Measurements from ENCODE around the gene BTNL8. TPM values are rescaled to one million over a fixed set of nuclear protein-coding genes. Genes with fewer than 3 reads are reported as not detected.

Gene BTNL8
- total RNA-seq, 1 donor from 2014 or later, result 0.59 TPM

DNA sequence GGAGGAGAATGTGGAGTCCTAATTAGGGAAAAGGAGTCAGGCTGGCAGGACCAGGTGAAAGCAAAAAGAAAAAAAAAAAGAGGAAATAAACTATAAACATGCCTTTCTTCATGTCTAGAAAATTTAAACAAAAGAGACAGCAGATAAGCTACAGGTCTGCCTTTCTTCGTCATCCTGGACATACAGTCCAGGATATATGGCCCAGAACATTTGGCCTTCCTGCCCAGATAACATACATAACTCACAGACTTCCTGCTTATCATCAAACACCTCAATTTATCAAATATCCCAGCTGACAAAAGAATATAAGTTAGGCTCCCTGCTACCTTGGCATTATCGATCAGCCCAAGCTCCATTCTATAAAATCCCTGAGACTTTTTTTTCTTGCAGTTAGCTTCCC lies 11.2 kb downstream of the BTNL8 start:
- H3K36me3 Mint-ChIP-seq (ENCODE audit: low read depth, unreplicated experiment), result no peaks in the 10 kb centered on the region
- TF ChIP-seq, protein P1, sequence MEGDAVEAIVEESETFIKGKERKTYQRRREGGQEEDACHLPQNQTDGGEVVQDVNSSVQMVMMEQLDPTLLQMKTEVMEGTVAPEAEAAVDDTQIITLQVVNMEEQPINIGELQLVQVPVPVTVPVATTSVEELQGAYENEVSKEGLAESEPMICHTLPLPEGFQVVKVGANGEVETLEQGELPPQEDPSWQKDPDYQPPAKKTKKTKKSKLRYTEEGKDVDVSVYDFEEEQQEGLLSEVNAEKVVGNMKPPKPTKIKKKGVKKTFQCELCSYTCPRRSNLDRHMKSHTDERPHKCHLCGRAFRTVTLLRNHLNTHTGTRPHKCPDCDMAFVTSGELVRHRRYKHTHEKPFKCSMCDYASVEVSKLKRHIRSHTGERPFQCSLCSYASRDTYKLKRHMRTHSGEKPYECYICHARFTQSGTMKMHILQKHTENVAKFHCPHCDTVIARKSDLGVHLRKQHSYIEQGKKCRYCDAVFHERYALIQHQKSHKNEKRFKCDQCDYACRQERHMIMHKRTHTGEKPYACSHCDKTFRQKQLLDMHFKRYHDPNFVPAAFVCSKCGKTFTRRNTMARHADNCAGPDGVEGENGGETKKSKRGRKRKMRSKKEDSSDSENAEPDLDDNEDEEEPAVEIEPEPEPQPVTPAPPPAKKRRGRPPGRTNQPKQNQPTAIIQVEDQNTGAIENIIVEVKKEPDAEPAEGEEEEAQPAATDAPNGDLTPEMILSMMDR (IDR thresholded peaks at IDR 0.05; ENCODE audit: unreplicated experiment), result no peak
- no peak for DNase-seq (ENCODE audit: low spot score)
- H3K27ac Mint-ChIP-seq (ENCODE audit: unreplicated experiment), result no peak overlapping the region
- H3K27me3 Mint-ChIP-seq (ENCODE audit: unreplicated experiment), result peaks cover 2% of the 10 kb centered on the region
- H3K9me3 Mint-ChIP-seq (ENCODE audit: unreplicated experiment), result no peaks in the 10 kb centered on the region
- no peak overlapping the region for H3K4me3 Mint-ChIP-seq (ENCODE audit: unreplicated experiment)
- H3K4me1 Mint-ChIP-seq (ENCODE audit: unreplicated experiment), result peaks cover 25% of the 10 kb centered on the region

DNA sequence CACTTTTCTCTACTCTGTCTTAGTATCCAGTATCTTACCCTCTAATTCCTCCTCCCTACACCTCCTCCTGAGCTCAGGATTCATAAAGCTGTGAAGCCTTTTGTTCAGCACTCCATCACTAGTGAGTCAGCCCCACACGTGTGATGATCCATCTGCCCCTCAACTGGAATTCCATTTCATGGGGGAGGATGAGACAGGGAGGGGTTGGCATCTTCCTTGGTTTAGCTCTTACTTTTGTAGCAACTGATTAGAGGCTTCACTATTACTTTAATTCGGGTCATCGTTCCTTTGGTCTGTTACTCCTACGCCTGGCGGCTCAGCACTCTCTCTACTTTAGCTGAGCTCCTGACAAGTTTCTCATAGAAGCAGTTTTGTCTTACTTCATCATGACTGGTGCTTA lies 11.8 kb downstream of the BTNL8 start:
- H3K36me3 Mint-ChIP-seq (ENCODE audit: low read depth, unreplicated experiment), result no peaks in the 10 kb centered on the region
- TF ChIP-seq, protein P1 (IDR thresholded peaks at IDR 0.05; ENCODE audit: unreplicated experiment), result no peak
- DNase-seq (ENCODE audit: low spot score), result no peak
- H3K4me1 Mint-ChIP-seq (ENCODE audit: unreplicated experiment), result peaks cover 25% of the 10 kb centered on the region
- H3K27ac Mint-ChIP-seq (ENCODE audit: unreplicated experiment), result no peak overlapping the region
- no peak overlapping the region for H3K4me3 Mint-ChIP-seq (ENCODE audit: unreplicated experiment)
- H3K9me3 Mint-ChIP-seq (ENCODE audit: unreplicated experiment), result no peaks in the 10 kb centered on the region
- H3K27me3 Mint-ChIP-seq (ENCODE audit: unreplicated experiment), result peaks cover 2% of the 10 kb centered on the region

DNA sequence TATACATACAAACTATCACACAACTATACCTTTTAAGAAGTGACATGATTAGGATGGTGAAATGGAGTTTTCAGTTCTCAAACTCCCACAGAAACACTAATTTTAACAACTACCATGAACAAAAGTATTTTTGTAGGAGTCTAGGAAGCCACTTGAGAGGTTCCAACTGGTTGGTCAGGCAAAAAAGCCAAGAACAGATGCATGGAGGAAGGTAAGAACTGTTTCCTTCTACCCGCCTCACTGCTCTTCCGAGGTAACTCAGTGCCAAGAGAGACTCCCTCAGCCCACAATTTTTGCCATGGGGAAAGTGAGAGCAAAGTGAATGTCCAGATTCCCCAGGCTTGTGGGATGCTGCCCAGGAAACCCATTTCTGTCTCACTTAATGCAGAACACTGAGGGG lies 15.7 kb downstream of the BTNL8 start:
- no peak overlapping the region for H3K4me3 Mint-ChIP-seq (ENCODE audit: unreplicated experiment)
- H3K27ac Mint-ChIP-seq (ENCODE audit: unreplicated experiment), result no peak overlapping the region
- TF ChIP-seq, protein P1 (IDR thresholded peaks at IDR 0.05; ENCODE audit: unreplicated experiment), result no peak
- no peaks in the 10 kb centered on the region for H3K36me3 Mint-ChIP-seq (ENCODE audit: low read depth, unreplicated experiment)
- no peak for DNase-seq (ENCODE audit: low spot score)
- no peaks in the 10 kb centered on the region for H3K9me3 Mint-ChIP-seq (ENCODE audit: unreplicated experiment)
- H3K4me1 Mint-ChIP-seq (ENCODE audit: unreplicated experiment), result peaks cover 12% of the 10 kb centered on the region
- peaks cover 2% of the 10 kb centered on the region for H3K27me3 Mint-ChIP-seq (ENCODE audit: unreplicated experiment)

DNA sequence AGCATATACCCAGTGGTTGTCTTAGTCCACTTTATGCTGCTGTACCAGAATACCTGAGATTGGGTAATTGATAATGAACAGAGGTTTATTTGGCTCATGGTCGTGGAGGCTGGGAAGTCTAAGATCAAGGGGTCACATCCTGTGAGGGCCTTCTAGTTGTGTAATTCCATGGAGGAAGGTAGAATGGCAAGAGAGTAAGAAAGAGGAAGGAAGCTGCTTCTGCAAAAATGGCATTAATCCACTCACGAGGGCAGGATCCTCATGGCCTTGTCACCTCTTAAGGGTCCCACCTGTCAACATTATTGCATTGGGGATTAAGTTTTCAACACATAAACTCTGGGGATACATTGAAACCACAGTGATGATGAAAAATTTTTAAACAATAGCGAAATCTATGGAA lies 17.0 kb downstream of the BTNL8 start:
- no peak for DNase-seq (ENCODE audit: low spot score)
- Mint-ChIP-seq H3K36me3 (ENCODE audit: low read depth, unreplicated experiment) (no peaks in the 10 kb centered on the region), H3K9me3 (ENCODE audit: unreplicated experiment) (no peaks in the 10 kb centered on the region), H3K27me3 (ENCODE audit: unreplicated experiment) (no peaks in the 10 kb centered on the region), H3K4me1 (ENCODE audit: unreplicated experiment) (no peaks in the 10 kb centered on the region), H3K4me3 (ENCODE audit: unreplicated experiment) (no peak overlapping the region), H3K27ac (ENCODE audit: unreplicated experiment) (no peak overlapping the region)
- TF ChIP-seq, protein P1 (IDR thresholded peaks at IDR 0.05; ENCODE audit: unreplicated experiment), result no peak

DNA sequence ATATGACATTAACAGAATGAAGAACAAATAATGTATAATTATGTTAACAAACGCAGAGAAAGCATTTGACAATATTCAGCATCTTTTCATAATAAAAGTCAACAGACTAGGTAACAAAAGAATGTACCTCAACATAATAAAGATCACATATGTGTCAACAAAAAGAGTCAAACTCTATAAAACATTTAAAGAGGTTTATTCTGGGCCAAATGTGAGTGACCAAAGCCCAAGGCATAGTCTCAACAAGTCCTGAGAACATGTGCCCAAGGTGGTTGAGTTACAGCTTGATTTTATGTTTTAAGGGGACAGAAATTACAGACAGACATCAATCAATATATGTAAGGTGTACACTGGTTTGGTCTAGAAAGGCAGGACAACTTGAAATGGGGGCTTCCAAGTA lies 19.4 kb downstream of the BTNL8 start:
- DNase-seq (ENCODE audit: low spot score), result no peak
- Mint-ChIP-seq H3K9me3 (ENCODE audit: unreplicated experiment) (no peaks in the 10 kb centered on the region), H3K27ac (ENCODE audit: unreplicated experiment) (no peak overlapping the region), H3K4me1 (ENCODE audit: unreplicated experiment) (no peaks in the 10 kb centered on the region), H3K4me3 (ENCODE audit: unreplicated experiment) (no peak overlapping the region), H3K36me3 (ENCODE audit: low read depth, unreplicated experiment) (no peaks in the 10 kb centered on the region), H3K27me3 (ENCODE audit: unreplicated experiment) (no peaks in the 10 kb centered on the region)
- TF ChIP-seq, protein P1 (IDR thresholded peaks at IDR 0.05; ENCODE audit: unreplicated experiment), result no peak

Data from endothelial cell (in vitro differentiated cells).